Ascending aorta (tissue), 2 donors: ENCODE measurements around the gene ISLR. TPM values are rescaled to one million over a fixed set of nuclear protein-coding genes. Genes with fewer than 3 reads are reported as not detected.

Experiments
- DNase-seq, 2 donors: peaks; one replicate each; pipeline ENCODE4 v3.0.0-alpha.2; 2019; ENCODE audit warnings: low spot score in 2 of 2
- H3K27ac ChIP-seq, 2 donors: fragments of 200-600 bp; sonication (generic); one replicate each; pipeline ENCODE4 v1.5.1; 2016 to 2017; ENCODE audit warnings: mild to moderate bottlenecking in 1 of 2
- H3K27me3 ChIP-seq: fragments of 200-600 bp; sonication (generic); one replicate; pipeline ENCODE4 v1.5.1; 2017
- H3K36me3 ChIP-seq, 2 donors: fragments of 200-600 bp; sonication (generic); one replicate each; pipeline ENCODE4 v1.5.1; 2016
- H3K4me1 ChIP-seq, 2 donors: fragments of 200-600 bp; sonication (generic); one replicate each; pipeline ENCODE4 v1.5.1; 2016 to 2017; ENCODE audit warnings: mild to moderate bottlenecking in 1 of 2
- H3K4me3 ChIP-seq, 2 donors: fragments of 200-600 bp; sonication (generic); one replicate each; pipeline ENCODE4 v1.5.1; 2016 to 2017; ENCODE audit warnings: mild to moderate bottlenecking in 1 of 2
- H3K9me3 ChIP-seq, 2 donors: fragments of 200-600 bp; sonication (generic); one replicate each; pipeline ENCODE4 v1.5.1; 2016
- CTCF ChIP-seq, 3 experiments: fragments of 200-600 bp in 2 of 3; fragments of 450-650 bp in 1 of 3; sonication (generic) in 2 of 3; IDR thresholded peaks; one replicate each; pipeline ENCODE4 v1.5.1; 2016 to 2019; ENCODE audit warnings: antibody characterized with exemption in 3 of 3, mild to moderate bottlenecking in 1 of 3, moderate library complexity in 1 of 3
- intact Hi-C: fragments of 100-400 bp; cut with DNase I; formaldehyde crosslinking; loops from one replicate; pipeline ENCODE4 v1.15.1; 2023
- total RNA-seq: library from RNA; depleted of rRNA; stranded (reverse); fragments of >200 nt; gene quantifications from one replicate; pipeline ENCODE4 v1.1.0, GENCODE V29; 2016

Gene ISLR
- total RNA-seq, 1 donor from 2014 or later = 211 TPM

GRCh38 chr15:74214324-74215021 lies 41.0 kb downstream of the ISLR start:
- no peak for DNase-seq
- Histone ChIP-seq H3K27me3 (no peaks in the 10 kb centered on the region), H3K27ac (no peak overlapping the region), H3K4me1 (peaks cover 5 to 6% of the 10 kb centered on the region in 2 donors), H3K4me3 (no peak overlapping the region), H3K9me3 (no peaks in the 10 kb centered on the region), H3K36me3 (no peaks in the 10 kb centered on the region)
- no peak for TF ChIP-seq CTCF (IDR thresholded peaks at IDR 0.05)
- intact Hi-C loops = no loop called here

- H3K27ac ChIP-seq = no peak overlapping the region
- no peak overlapping the region for H3K4me3 ChIP-seq
- intact Hi-C loops = no loop called here
- H3K4me1 ChIP-seq = no peaks in the 10 kb centered on the region
- no peaks in the 10 kb centered on the region for H3K36me3 ChIP-seq
- no peak for TF ChIP-seq CTCF (IDR thresholded peaks at IDR 0.05)
- no peak for DNase-seq
- H3K27me3 ChIP-seq = no peaks in the 10 kb centered on the region
- no peaks in the 10 kb centered on the region for H3K9me3 ChIP-seq
Observed at GRCh38 chr15:74215958-74216357, 42.4 kb downstream of the ISLR start.

- no peak overlapping the region for H3K27ac ChIP-seq
- H3K9me3 ChIP-seq = no peaks in the 10 kb centered on the region
- intact Hi-C loops = no loop called here
- no peaks in the 10 kb centered on the region for H3K4me1 ChIP-seq
- H3K27me3 ChIP-seq = no peaks in the 10 kb centered on the region
- DNase-seq = no peak
- no peak for TF ChIP-seq CTCF (IDR thresholded peaks at IDR 0.05)
- no peaks in the 10 kb centered on the region for H3K36me3 ChIP-seq
- no peak overlapping the region for H3K4me3 ChIP-seq
Observed at GRCh38 chr15:74216949-74217348, 43.4 kb downstream of the ISLR start.

- H3K27ac ChIP-seq = no peak overlapping the region
- H3K4me1 ChIP-seq = no peaks in the 10 kb centered on the region
- no peaks in the 10 kb centered on the region for H3K9me3 ChIP-seq
- intact Hi-C loops = no loop called here
- H3K36me3 ChIP-seq = no peaks in the 10 kb centered on the region
- H3K27me3 ChIP-seq = no peaks in the 10 kb centered on the region
- no peak overlapping the region for H3K4me3 ChIP-seq
- DNase-seq = no peak
- TF ChIP-seq CTCF (IDR thresholded peaks at IDR 0.05) = no peak
Observed at GRCh38 chr15:74217907-74218885, 44.7 kb downstream of the ISLR start.

GRCh38 chr15:74220475-74221248 lies 47.2 kb downstream of the ISLR start:
- Histone ChIP-seq H3K27ac (no peak overlapping the region), H3K36me3 (no peaks in the 10 kb centered on the region), H3K9me3 (no peaks in the 10 kb centered on the region), H3K4me1 (no peaks in the 10 kb centered on the region), H3K27me3 (no peaks in the 10 kb centered on the region), H3K4me3 (no peak overlapping the region)
- intact Hi-C loops = no loop called here
- DNase-seq = no peak
- no peak for TF ChIP-seq CTCF (IDR thresholded peaks at IDR 0.05)
